ENCODE measurements around the gene FAM20A.

FAM20A gene

DNA sequence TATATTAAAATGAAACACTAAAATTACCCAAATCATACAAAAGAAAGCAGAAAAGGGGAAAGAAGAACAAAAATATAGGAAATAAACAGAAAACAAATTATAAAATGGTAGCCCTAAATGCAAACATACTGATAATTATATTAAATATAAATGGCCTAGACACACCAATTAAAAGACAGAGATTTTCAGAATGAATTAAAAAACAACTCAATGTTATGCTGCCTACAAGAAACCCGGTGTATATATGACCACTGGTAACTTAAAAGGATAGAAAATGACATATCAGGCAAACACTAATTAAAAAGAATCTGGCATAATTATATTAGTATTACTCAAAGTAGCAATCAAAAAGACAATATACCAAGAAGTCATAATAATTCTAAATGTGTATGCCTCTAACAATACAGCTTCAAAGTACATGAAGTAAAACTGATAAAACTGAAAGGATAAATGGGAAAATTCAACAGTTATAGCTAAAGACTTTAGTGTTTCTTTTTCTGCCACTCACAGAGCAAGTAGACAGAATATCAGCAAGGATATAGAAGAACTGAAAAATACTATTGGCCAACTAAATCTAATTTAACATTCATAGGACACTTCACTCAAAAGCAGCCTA is 7.5 kb upstream of the FAM20A start:
- DNase-seq = no peak

- no peak for DNase-seq
These were observed 5.5 kb upstream of the FAM20A start for GRCh38 chr17:68606451-68607307.

GRCh38 chr17:68605914-68606313 is 4.7 kb upstream of the FAM20A start:
- DNase-seq = no peak

DNA sequence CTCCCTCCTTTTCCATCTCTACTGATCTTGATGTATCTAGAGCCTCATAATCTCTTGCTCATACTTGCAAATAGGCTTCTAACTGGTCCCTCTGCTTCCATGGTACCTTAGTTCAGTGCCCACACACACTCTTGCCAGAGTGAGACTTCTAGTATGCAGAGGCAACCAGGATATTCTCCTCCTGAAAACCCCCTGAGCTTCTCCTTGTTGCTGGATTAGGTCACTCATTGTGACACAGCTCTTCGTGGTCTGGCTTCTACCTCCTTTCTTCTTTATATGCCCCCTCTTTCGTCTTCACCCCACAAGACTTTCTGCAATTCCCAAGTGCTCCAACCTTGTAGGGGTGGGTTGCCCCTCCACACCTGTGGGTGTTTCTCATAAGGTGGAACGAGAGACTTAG is 2.5 kb upstream of the FAM20A start:
- DNase-seq = no peak

GRCh38 chr17:68603027-68603426 is 1.9 kb upstream of the FAM20A start:
- DNase-seq = no peak

DNA sequence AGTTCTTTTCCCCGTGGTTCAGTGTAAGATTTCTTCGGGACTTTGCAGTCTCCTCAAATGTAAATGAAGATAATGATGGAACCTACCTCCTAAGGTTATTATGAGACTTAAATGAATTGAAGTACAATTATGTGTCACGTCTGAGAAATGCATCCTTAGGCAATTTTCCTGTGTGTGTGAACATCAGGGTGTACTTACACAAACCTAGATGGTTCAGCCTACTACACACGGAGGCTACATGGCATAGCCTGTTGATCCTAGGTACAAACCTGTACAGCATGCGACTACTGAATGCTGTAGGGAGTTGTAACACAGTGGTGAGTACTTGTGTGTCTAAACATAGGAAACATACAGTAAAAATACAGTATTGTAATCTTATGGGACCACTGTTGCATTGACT is 1.1 kb upstream of the FAM20A start:
- DNase-seq = no peak

GRCh38 chr17:68601565-68602288 is 560 bp upstream of the FAM20A start:
- DNase-seq = no peak

GRCh38 chr17:68600067-68600930 is 868 bp downstream of the FAM20A start:
- peak; percentile 6 for DNase-seq

GRCh38 chr17:68599552-68600066 is 1.6 kb downstream of the FAM20A start:
- DNase-seq = no peak

DNA sequence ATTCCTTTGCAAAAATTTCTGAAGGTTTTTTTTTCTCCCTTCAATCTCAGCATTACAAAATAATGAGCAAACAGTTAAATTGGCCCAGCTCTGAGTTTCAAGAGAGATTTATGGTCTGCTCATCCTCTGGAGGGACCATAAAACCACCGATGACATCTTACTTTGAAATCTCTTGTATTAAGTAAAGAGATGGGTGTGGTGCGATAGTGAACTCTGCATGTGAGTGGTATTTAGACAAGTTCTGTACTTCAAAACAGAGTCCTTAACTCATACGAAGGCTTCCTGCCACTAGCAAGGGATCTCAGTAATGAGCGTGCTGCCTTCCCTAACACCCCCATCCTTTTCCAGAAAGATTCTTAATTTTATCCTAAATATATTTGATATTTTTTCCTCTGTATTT is 2.1 kb downstream of the FAM20A start:
- DNase-seq = no peak

DNA sequence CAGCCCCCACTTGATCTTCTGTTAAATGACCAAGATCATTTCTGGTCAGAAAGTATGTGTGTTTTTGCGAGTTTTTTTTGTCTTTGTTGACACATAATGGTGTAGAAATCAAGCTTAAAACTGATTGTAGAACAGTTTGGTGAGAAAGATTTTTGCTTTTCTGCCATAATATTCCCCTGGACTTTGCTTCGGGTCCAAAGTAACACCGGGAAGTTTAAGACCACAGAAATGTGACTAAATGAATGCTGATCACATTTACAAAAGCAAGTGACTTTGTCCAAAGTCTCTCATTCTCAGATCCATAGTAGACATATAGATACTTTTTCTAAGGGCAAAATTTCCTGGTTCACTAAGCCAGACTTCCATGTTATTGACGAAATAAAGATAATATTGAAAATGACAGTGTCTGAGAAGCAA is 2.6 kb downstream of the FAM20A start:
- DNase-seq = no peak

- no peak for DNase-seq
These were observed 3.1 kb downstream of the FAM20A start for GRCh38 chr17:68598074-68598473.

- DNase-seq = no peak
These were observed 4.7 kb downstream of the FAM20A start for GRCh38 chr17:68596411-68596945.

DNA sequence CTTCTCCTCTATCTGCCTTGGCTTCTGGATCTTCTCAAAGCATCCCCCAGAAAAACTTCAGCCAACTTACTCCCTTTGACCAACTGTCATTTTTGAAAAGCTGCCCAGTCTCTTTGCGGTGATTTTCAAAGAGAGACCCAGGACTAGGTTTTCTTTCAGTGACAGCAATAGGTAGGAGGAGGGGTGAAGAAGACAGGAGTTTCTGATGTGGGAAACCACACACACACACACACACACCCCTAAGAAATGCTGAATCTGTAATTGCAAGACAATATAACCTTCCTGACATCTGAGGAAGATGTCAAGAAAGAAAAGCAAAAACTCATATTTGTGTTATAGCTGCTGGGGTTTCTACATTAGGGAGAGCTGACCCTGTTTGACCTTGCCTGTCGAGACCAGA is 5.2 kb downstream of the FAM20A start:
- DNase-seq = no peak

GRCh38 chr17:68595496-68595895 is 5.7 kb downstream of the FAM20A start:
- DNase-seq = no peak

DNA sequence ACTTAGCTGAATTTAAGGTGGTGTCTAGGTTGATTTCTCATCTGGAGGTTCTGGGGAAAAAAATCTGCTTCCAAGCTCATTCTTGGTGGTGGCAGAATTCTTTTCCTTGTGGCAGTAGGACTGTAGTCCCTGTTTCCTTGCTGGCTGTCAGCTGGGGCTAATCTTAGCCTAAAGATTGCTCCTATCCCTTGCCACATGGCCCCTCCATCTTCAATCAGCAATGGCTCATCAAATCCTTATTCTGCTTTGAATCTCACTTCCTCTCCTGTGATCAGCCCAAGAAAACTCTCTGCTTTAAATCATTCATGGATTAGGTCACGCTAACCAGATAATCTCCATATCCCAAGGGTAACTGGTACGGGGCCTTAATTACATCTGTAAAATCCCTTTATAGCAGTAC is 6.6 kb downstream of the FAM20A start:
- DNase-seq = no peak

DNA sequence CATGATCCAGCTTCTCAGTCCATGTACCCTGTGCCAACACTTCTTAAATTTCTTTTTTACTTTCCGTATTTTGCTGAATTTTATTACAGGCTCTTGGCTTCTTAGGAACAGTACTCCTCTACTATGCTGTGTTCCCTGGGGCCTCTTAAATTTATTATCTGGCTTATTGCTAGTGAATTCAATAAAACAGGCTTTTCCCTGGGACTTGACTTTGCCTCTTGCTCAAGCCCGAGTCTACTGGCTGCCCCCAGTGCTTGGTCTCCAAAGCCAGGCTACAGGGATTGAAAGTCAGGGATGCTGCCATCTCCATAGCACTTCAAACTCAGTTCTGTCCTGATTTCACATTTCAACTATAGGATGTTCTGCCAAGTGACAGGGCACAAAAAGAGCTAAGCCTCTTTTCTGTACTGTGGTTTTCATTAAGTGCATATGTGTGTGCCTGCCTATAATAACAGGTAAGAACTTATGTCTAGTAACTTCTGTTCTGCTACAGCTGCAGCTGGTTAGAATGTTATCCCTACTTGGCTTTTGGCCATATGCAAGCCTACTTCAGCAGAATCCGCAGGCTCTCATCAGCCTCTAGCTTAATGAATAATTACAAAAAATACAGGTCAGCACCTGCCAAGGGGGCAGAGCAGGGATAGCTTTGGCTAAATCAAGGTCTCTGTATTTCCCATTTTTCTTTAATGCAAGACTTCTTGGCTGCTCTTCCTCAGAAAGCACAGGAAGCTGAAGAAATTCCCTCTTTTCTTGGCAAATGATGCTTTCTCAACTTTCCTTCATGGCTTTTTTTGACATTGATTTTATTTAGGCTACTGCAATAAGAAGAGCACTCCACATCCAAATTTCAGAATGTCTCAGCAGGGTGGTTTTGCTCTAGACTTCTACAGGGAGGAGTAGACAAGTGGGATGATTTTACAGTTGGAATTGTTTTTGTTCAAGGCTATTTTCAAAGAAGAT is 8.2 kb downstream of the FAM20A start:
- no peak for DNase-seq

DNA sequence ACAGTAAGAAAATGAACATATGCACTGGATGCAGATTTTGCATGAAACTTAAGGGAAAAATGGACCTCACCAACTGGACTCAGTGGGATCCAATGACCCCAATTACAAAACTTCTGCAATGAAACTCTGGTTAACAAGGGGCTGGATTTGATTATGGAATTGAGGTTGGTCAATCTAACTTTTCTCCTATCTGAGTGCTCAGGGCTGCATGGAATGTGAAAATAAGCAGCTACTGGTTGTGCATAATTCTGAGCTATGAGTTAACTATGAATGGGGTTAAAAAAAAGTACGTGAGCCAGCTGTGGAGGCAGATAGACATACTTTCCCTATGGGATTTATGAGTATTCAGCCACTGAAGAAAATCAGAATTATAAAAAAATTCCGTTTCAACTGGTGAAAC is 9.2 kb downstream of the FAM20A start:
- DNase-seq = no peak

- no peak for DNase-seq
These were observed 9.6 kb downstream of the FAM20A start for GRCh38 chr17:68591583-68591982.

GRCh38 chr17:68589086-68589485 is 12.1 kb downstream of the FAM20A start:
- no peak for DNase-seq

DNA sequence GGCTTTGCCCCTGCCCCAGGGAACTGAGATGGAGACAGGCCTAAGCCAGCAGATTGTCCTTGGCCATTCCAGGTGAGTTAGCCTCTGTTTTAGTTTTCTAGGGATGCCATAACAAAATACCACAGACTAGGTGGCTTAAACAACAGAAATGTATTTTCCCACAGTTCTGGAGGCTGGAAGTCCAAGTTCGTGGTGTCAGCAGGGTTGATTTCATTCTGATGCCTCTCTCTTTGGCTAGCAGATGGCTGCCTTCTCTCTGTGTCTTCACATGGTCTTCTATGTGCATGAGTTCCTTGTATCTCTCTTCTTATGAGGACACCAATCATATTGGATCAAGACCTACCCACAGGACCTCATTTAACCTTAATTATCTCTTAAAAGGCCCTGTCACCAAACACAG is 12.8 kb downstream of the FAM20A start:
- no peak for DNase-seq

Data from NCI-H510A (cell line).